Brain microvascular endothelial cell (primary cell): ENCODE data around the gene ZBTB32.

Source experiments
- DNase-seq: peaks from one replicate; pipeline ENCODE4 v3.0.0-alpha.2; 2020
- H3K27ac ChIP-seq: fragments of 250-450 bp; sonication (Bioruptor Pico); 2 replicates; pipeline ENCODE4 v1.5.1; 2020; ENCODE audit warnings: mild to moderate bottlenecking, moderate library complexity
- H3K27me3 ChIP-seq: fragments of 250-450 bp; sonication (Bioruptor Pico); replicated peaks from 2 replicates; pipeline ENCODE4 v1.5.1; 2020; ENCODE audit warnings: mild to moderate bottlenecking
- H3K36me3 ChIP-seq: fragments of 250-450 bp; sonication (Bioruptor Pico); replicated peaks from 2 replicates; pipeline ENCODE4 v1.5.1; 2020; ENCODE audit warnings: mild to moderate bottlenecking
- H3K4me3 ChIP-seq: 2 replicates; pipeline ENCODE4 v1.5.1; 2011; ENCODE audit warnings: low read depth, mild to moderate bottlenecking, control low read depth, low read length, moderate library complexity
- in situ Hi-C: cut with HindIII; loops from 2 replicates; pipeline ENCODE4 v1.10.0; 2017; ENCODE audit warnings: low sequenced_read_pairs, low pct_ligation_motif_present
- TF ChIP-seq, protein P1 (sequence below): IDR thresholded peaks from 2 replicates; pipeline ENCODE4 v1.5.1; 2011; ENCODE audit warnings: low read depth, mild to moderate bottlenecking, moderate library complexity, low read length, control low read depth, inconsistent platforms; ENCODE audit errors: missing control alignments

The ZBTB32 gene

DNA sequence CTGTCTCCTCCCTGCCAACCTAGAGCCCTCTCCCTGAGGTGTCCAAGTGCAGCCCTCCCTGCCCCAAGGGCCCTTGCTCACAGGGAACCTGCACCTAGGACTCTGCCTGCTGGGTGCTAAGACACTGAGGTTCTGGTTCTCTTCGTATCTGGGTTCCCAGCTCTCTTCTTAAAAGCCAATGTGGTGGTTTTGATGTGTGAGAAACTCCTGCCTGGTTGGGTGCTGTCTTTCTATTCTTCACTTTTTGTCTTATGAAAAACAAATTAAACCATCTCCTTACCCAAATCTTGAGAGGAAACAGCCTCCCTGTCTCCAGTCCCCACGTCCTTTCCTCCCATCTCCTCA lies 9.1 kb downstream of the ZBTB32 start:
- no peaks in the 10 kb centered on the region for H3K36me3 ChIP-seq
- no peak overlapping the region for H3K4me3 ChIP-seq
- DNase-seq, result no peak
- in situ Hi-C loops, result no loop called here
- H3K27me3 ChIP-seq, result no peaks in the 10 kb centered on the region
- TF ChIP-seq, protein P1, sequence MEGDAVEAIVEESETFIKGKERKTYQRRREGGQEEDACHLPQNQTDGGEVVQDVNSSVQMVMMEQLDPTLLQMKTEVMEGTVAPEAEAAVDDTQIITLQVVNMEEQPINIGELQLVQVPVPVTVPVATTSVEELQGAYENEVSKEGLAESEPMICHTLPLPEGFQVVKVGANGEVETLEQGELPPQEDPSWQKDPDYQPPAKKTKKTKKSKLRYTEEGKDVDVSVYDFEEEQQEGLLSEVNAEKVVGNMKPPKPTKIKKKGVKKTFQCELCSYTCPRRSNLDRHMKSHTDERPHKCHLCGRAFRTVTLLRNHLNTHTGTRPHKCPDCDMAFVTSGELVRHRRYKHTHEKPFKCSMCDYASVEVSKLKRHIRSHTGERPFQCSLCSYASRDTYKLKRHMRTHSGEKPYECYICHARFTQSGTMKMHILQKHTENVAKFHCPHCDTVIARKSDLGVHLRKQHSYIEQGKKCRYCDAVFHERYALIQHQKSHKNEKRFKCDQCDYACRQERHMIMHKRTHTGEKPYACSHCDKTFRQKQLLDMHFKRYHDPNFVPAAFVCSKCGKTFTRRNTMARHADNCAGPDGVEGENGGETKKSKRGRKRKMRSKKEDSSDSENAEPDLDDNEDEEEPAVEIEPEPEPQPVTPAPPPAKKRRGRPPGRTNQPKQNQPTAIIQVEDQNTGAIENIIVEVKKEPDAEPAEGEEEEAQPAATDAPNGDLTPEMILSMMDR, result no peak
- H3K27ac ChIP-seq, result no peak overlapping the region

DNA sequence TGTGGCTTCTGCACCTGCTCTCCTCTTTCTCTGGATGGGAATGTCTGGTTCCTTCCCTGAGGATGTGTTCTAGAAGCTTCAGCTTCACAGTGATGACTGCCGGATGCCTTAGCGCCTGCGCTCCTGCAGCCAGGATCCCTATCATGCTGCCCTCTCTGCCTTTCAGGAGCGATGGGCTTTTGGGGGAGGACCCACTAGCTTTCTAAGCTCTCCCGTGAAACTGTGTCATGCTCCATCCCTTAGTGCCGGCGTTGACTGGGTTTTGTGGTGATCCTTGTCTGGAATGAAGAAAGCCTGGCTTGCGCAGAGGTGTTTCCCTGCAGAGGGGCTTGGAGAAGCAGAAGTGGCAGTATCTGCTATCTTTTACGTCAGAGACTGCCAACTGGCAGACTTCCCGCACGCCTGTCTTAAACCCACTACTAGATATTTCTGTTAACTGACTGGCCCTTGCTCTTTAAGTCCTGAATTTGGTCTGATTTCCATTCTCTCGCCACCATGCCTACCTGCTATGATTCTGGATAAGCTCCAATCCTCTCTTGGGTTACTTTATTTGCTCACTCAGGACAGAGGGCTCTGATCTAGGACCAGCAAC lies 9.6 kb downstream of the ZBTB32 start:
- no peak for DNase-seq
- Histone ChIP-seq H3K27ac (no peak overlapping the region), H3K27me3 (no peaks in the 10 kb centered on the region), H3K4me3 (no peak overlapping the region), H3K36me3 (no peaks in the 10 kb centered on the region)
- TF ChIP-seq, protein P1, result no peak
- in situ Hi-C loops, result no loop called here

DNA sequence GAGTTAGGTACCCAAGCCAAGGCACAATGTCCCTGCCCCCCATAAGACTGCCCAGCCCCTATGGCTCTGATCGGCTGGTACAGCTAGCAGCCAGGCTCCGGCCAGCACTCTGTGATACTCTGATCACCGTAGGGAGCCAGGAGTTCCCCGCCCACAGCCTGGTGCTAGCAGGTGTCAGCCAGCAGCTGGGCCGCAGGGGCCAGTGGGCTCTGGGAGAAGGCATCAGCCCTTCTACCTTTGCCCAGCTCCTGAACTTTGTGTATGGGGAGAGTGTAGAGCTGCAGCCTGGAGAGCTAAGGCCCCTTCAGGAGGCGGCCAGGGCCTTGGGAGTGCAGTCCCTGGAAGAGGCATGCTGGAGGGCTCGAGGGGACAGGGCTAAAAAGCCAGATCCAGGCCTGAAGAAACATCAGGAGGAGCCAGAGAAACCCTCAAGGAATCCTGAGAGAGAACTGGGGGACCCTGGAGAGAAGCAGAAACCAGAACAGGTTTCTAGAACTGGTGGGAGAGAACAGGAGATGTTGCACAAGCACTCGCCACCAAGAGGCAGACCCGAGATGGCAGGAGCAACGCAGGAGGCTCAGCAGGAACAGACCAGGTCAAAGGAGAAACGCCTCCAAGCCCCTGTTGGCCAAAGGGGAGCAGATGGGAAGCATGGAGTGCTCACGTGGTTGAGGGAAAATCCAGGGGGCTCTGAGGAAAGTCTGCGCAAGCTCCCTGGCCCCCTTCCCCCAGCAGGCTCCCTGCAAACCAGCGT lies 10.4 kb downstream of the ZBTB32 start:
- Histone ChIP-seq H3K36me3 (peaks cover under 1% of the 10 kb centered on the region), H3K27ac (no peak overlapping the region), H3K4me3 (no peak overlapping the region), H3K27me3 (no peaks in the 10 kb centered on the region)
- in situ Hi-C loops, result no loop called here
- no peak for DNase-seq
- TF ChIP-seq, protein P1, result no peak

DNA sequence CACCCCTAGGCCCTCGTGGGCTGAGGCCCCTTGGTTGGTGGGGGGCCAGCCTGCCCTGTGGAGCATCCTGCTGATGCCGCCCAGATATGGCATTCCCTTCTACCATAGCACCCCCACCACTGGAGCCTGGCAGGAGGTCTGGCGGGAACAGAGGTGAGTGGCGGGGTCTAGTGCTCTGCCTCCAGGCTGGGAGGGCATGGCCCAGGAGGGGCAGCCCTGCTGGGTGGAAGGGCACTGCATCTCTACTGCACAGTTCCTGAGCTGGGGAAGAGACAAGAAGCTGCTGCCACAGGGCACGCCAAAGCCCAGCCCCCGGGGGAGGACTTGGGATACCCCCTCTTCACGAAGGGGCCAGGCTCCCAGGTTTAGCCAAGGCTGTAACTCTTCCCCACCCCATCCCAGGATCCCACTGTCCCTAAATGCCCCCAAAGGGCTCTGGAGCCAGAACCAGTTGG lies 11.0 kb downstream of the ZBTB32 start:
- in situ Hi-C loops, result no loop called here
- DNase-seq, result no peak
- no peak overlapping the region for H3K27ac ChIP-seq
- H3K36me3 ChIP-seq, result peaks cover 6% of the 10 kb centered on the region
- TF ChIP-seq, protein P1, result no peak
- H3K27me3 ChIP-seq, result no peaks in the 10 kb centered on the region
- no peak overlapping the region for H3K4me3 ChIP-seq

DNA sequence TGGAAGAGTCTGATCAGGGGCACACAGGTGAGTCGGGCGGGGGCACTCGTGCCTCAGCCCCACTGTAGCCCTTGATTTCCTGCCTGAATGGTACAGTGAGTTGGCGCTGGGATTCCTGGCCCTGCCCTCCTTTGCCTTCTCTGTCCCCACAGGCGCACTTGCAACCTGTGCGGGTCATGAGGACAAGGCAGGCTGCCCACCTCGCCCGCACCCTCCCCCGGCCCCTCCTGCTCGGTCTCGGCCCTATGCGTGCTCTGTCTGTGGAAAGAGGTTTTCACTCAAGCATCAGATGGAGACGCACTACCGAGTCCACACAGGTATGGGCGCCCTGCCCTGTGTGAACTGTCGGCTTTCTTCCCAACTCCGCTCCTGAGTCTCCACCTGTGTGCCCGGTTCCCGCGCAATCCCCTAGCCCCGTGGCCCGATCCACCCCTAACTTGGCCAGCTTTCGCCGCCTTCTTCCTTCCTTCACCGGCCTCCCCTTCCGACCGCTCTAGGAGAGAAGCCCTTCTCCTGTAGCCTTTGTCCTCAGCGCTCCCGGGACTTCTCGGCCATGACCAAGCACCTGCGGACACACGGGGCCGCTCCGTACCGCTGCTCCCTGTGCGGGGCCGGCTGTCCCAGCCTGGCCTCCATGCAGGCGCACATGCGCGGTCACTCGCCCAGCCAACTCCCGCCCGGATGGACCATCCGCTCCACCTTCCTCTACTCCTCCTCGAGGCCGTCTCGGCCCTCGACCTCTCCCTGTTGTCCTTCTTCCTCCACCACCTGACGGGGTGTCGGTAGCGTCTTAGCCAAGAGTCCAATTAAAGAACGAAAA lies 11.8 kb downstream of the ZBTB32 start:
- peak; percentile 9 for DNase-seq
- Histone ChIP-seq H3K27ac (no peak overlapping the region), H3K27me3 (no peaks in the 10 kb centered on the region), H3K36me3 (peaks cover 9% of the 10 kb centered on the region), H3K4me3 (peak overlapping the region; percentile 76)
- TF ChIP-seq, protein P1, result no peak
- in situ Hi-C loops, result no loop called here
